Epidermal melanocyte (primary cell): Measurements from ENCODE around the gene RASAL2.
"Not testable (repeated sequence)": the region's sequence is repeated elsewhere in the genome, so short reads cannot be mapped to it uniquely, and the experiment has no call there.

Experiments
- DNase-seq: peaks from one replicate; pipeline ENCODE4 v3.0.0; 2011; ENCODE audit warnings: low spot score; ENCODE audit not compliant: insufficient read length

The RASAL2 gene

DNA sequence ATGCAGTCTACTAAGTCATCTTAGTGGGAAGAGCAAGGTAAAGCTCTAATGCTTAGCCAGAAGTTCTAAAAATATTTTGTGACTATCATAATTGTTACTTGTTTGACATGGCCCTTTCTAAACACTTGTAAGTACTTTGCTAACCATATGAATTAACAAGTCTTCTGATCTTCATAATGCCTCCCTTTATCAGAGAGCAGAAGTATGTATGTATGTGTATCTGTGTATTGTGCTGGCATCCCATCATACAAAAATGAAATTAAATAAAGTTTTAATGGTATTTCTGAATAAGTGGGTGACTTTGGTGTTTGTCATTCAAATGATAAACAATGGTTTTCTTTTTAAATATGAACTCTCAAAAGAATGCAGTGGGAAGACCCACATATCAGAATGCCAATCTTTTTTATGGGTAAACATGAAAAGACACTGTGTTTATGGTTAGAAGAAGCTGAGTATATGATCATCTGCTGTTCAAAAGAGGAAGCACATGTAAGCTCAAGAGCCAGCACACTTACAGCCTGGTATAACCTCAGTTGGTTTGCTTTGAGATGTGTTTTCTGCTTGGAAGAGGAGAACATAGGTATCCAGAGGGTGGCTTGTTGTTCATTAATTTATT lies 243.3 kb downstream of the RASAL2 start:
- no peak for DNase-seq

DNA sequence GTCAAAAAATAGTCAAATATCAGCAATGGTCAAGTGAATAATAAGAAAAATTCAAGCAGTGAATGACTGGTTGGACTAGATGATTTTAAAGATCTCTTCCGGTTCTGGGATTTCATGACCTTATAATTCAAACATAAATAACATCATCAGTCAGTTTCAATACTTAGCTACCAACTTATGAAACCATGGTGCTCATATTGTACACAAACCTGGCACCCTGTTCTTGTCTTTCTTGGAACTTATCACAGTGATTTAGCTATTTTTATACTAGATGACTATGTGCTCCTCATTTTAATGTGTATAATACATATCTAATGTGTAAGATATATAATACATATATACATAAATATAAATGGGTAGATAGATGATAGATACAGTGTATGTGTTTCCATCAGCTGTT lies 245.9 kb downstream of the RASAL2 start:
- DNase-seq = no peak

DNA sequence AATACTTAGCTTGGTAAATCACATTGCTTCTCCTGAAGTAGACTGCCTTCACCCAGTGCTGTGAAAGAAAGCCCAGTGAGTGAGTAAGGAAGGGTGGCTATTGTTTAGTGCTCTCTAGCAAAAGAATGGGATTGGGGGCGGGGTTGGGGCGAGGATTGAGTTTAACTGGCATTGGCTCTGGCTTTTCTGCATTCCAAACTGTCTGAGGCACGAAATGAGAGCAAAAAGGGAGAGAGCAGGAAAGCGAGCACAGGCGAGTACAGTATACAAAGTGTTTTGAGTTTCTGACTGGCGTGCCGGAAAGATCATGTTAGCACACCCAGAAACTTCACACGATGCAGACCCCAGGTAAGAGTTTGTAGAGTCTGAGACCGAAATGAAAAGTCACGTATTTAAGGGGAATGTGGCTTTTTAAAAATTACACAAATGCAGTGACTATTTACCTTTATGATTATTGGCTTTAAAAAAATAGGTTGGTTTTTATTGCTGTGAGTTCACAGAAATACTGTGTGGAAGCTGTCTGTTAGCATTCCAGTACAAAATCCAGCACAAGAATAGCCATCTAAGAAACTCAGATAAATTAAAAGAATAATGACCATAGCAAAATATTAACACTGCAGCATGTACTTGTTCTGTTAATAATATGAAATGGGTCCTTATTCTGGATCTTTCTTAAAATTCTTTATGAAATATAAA lies 247.5 kb downstream of the RASAL2 start:
- DNase-seq = peak; percentile 41

DNA sequence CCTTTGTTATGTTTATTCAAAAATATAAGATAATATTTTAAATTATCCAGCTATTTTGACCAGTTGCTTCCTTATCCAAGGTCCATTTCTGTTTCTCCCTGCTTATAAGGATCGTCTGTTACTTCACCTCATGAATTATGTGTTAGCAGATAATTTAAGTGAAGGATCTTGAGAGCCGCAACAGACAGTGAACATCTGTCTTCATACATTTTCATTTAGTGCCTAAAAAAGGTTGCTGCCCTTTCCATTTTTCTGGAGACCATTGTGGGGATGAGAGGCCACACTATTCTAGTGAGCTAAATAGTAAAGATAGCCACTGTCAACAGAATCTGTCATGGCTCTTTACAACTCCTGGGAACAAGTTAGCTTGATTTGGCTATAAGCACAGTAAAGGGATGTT lies 248.8 kb downstream of the RASAL2 start:
- no peak for DNase-seq

GRCh38 chr1:178344513-178345091 lies 250.7 kb downstream of the RASAL2 start:
- DNase-seq = peak; percentile 33

DNA sequence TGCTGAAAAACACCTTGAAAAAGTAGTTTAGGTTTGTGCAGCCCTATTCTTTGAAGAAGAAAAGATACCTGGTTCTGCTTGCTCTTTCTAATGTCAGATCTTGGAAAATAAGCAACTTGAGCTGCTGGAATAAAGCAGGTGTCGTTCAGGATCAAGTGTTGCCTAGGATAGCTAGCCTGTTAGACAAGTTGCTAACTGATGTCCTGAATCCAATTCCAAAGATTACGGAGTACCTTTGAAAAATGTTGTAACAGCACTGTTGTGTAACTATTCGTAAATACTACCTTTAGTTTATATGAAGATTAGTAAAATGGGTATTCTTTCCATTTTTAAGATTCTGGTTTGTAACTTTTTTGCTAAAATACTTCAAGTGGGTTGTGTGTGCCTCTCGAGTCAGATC lies 251.3 kb downstream of the RASAL2 start:
- no peak for DNase-seq

GRCh38 chr1:178345807-178346206 lies 251.9 kb downstream of the RASAL2 start:
- DNase-seq = no peak

- no peak for DNase-seq
These were observed 255.9 kb downstream of the RASAL2 start for GRCh38 chr1:178349801-178350200.

- DNase-seq = not testable (repeated sequence)
These were observed 258.0 kb downstream of the RASAL2 start for GRCh38 chr1:178351911-178352310.

GRCh38 chr1:178352790-178353416 lies 259.0 kb downstream of the RASAL2 start:
- no peak for DNase-seq

- no peak for DNase-seq
These were observed 259.6 kb downstream of the RASAL2 start for GRCh38 chr1:178353524-178353923.

GRCh38 chr1:178354816-178355215 lies 260.9 kb downstream of the RASAL2 start:
- DNase-seq = no peak

DNA sequence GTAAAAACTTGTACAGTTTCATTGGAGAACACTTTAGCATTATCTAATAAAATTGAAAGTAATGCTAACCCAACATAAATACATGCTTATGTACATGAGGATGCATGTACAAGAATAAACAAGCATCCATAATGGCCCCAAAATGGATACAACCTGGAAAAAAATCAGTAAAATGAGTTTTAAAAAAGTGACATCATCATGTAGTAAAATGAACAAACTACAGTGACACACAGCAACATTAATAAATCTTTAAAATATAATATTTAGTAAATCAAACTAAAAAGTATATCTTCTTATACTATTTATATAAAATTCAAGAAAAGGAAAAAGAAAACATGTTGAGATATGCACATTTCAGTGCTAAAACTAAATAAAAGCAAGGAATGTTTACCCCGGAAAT lies 262.4 kb downstream of the RASAL2 start:
- no peak for DNase-seq

DNA sequence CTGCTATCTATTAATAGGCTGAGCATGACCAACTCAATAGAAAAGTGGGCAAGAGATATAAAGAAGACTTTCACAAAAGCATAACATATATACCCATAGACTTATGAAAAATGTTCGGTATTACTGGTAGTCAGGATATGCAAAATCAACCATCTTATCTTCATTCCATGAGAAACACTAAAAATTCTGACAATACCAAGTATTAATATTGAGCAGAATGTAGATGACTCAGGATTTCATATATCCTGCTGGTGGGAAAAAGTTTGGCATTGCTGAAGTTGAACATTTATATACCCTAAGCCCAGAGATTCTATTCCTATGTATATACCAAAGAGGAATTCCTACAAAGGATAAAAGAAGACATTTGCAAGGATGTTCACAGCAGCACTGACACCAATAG lies 264.6 kb downstream of the RASAL2 start:
- DNase-seq = no peak

GRCh38 chr1:178360421-178360820 lies 266.5 kb downstream of the RASAL2 start:
- DNase-seq = no peak

DNA sequence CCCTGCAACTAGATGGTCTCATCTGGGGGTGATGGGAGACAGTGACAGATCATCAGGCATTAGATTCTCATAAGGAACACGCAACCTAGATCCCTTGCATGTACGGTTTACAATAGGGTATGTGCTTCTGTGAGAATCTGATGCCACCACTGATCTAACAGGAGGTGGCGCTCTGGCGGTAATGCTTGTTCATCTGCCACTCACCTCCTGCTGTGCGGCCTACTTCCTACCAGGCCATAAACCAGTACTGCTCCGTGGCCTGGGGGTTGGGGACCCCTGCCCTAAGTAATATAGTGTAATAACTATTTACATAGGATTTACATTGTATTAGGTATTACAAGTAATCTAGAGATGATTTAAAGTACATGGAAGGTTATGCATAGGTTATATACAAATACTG lies 267.9 kb downstream of the RASAL2 start:
- DNase-seq = no peak

GRCh38 chr1:178362747-178363146 lies 268.8 kb downstream of the RASAL2 start:
- no peak for DNase-seq

GRCh38 chr1:178364782-178365181 lies 270.9 kb downstream of the RASAL2 start:
- DNase-seq = no peak

- DNase-seq = no peak
These were observed 273.2 kb downstream of the RASAL2 start for GRCh38 chr1:178367151-178367550.

GRCh38 chr1:178368208-178368607 lies 274.3 kb downstream of the RASAL2 start:
- no peak for DNase-seq

DNA sequence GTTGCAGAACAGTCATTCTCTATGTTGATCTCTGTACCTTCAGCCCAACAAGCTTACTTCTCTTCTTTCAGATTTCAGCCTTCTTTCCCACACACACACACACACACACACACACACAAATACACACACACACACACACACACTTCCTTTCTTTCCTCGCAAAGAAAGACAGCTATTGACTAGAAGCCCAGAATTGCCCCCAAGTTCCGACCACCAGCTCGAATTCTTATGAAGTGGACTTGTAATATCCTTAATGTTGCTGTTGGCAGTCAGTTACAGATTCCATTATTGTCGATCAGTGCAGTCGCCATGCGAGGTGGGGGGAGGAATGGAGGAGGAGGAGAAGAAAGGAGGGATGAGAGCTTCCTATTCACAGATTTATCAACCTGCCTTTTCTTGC lies 277.3 kb downstream of the RASAL2 start:
- no peak for DNase-seq

DNA sequence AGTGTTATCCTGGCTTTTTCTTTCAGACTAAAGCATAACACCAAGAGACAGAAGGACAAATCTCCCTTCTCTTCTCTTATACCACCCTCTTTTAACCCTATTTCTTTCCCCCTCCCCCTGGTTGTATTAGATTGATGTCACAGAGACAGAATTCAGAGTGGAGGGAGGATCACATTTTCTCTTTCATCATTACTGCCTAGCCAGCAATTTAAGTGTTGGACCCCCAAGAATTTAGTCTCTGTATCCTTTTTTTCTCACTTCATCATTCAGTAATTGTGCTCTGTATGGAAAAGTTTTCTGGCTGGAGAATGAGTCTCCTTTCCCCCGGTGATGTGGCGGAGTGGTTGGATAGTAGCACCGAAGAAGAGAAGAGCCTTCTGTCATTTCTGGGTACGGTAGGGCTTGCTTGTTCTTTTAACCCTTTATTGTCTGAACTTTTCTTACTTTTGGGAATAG lies 278.1 kb downstream of the RASAL2 start:
- DNase-seq = no peak
